Testis (tissue), 2 donors: Measurements from ENCODE around the gene UBE2B.

ENCODE experiments used
- CTCF ChIP-seq, 3 experiments: fragments of 450-650 bp in 2 of 3; fragments of 200-600 bp in 1 of 3; sonication (generic) in 1 of 3; IDR thresholded peaks; one replicate each; pipeline ENCODE4 v1.5.1; 2016 to 2019; ENCODE audit warnings: antibody characterized with exemption in 3 of 3, mild to moderate bottlenecking in 2 of 3, moderate library complexity in 1 of 3
- POLR2A ChIP-seq: fragments of 450-650 bp; IDR thresholded peaks from one replicate; pipeline ENCODE4 v1.6.1; 2017; ENCODE audit warnings: antibody characterized with exemption, mild to moderate bottlenecking, moderate library complexity

DNA sequence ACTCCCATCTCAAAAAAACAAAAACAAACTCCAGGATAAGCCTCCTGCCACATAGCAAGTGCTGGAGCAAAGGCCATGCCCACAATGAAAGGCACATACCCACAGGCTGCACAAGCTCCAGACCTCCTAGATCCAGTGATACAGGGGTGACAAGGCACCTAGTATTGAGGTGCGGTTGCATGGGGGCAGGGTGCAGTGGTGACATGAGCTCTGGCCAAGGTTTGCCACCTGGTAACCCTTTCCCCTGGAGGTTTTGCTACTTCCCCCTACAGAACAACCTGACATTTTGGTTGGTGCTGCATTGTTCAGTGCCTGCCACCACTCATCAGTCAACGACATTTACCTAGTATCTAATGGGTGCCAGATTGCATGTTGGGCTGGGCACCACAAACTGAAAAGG, 25.8 kb downstream of the UBE2B start:
- no peak for TF ChIP-seq CTCF (IDR thresholded peaks at IDR 0.05)
- no peak for TF ChIP-seq POLR2A
